ENCODE results near the gene TCF7.

The TCF7 gene

GRCh38 chr5:134088994-134089560 lies 25.4 kb upstream of the TCF7 start:
- DNase-seq (ENCODE audit: low read depth in 2 of 3, low spot score in 2 of 3): no peak

DNA sequence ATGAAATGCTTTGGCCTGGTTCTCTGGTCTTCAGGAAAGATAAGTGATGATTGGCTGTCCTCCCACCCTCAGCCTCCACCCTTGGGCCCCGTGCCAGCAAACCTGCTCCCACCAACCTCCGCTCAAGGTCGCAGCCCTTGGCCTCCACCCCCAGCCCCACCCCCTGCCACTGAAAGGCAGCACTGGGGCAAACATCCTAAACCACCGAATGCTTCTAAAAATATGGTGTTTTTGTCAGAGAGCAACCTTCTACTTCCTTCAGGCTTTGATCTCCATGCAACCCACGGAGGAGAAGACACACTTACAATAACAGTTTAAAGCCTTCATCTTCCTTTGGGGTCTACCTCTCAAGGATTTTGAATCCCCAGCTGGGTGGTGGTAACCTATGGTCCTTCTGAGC lies 24.0 kb upstream of the TCF7 start:
- DNase-seq (ENCODE audit: low read depth in 2 of 3, low spot score in 2 of 3): no peak

GRCh38 chr5:134091626-134092121 lies 22.8 kb upstream of the TCF7 start:
- DNase-seq (ENCODE audit: low read depth in 2 of 3, low spot score in 2 of 3): no peak

DNA sequence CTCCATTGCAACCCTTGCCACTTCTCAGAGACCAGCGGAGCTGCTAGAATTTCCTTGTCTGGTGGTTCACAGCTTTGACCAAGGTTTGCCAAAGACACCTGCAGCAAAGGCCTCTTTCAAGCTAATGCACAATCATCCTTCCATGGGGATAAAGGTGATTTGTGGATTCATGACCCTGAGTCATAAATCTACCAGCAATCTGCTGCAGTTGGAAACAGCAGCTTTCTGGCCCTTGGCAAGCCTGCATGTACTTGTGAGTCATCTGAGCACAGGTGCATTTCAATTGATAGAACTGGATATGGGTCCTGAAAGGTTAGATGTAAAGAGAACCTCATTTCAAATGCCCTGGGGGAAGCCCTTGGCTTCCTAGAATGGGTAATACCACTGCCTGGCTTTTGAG lies 21.6 kb upstream of the TCF7 start:
- no peak for DNase-seq (ENCODE audit: low read depth in 2 of 3, low spot score in 2 of 3)

GRCh38 chr5:134093351-134093750 lies 21.1 kb upstream of the TCF7 start:
- DNase-seq (ENCODE audit: low read depth in 2 of 3, low spot score in 2 of 3): no peak

DNA sequence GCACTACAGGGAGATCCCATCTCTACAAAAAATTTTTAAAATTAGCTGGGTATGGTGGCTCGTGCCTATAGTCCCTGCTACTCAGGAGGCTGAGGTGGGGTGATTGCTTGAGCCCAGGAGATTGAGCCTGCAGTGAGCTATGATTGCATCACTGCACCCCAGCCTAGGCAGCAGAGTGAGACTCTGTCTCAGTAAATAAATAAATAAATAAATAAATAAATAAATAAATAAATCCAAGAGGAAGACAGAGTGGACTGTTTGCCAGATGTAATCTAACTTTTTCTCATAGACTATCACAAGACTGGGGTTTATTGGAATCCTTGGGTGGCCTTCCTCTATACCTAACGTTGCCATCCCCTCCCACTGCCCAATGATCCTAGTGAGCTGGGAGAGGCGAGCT lies 19.2 kb upstream of the TCF7 start:
- DNase-seq (ENCODE audit: low read depth in 2 of 3, low spot score in 2 of 3): no peak

GRCh38 chr5:134095887-134096589 lies 18.4 kb upstream of the TCF7 start:
- DNase-seq (ENCODE audit: low read depth in 2 of 3, low spot score in 2 of 3): no peak

DNA sequence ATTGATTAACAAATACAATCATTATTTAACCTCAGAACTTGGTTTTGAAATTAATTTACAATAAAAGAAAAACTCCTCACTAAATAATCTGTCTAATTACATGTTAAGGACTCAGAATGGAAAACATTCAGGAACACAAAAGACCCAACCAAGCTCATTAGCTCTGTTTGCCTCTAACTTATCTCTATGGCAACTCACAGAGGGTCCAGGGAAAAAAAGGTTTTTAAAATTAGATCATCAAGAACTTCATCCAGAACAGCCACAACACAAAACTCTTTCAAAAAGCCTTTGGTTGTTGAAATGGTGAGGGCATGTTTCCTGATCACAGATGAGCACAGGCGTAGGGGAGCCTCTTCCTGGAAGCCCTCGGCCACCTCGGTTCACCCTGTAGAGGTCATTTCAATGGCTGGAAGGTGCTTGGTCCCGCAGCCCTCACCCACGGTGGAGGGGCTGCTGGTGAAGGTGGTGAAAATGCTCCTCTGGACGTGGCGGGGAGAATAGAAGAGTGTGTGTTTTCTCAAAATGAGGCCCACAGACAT lies 17.2 kb upstream of the TCF7 start:
- DNase-seq (ENCODE audit: low read depth in 2 of 3, low spot score in 2 of 3): no peak

DNA sequence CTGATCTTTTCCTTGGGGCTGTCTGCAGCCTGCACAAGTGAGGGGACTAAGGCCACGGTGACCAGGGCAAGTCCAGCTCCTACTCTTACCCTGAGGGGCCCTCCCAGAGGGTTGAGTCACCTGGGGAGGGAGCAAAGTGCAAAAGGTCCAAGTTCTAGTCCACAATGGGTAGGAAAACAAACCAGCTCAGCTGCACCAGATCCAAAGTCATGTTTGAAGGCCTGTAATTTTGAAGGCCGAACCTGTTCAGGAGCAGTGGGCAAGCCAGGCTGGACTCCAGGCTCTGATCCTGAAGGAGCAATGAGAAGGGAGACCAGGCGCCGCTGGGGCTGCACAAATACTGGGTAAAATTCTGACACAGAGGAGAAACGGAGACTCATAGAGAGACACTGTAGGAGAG lies 15.8 kb upstream of the TCF7 start:
- DNase-seq (ENCODE audit: low read depth in 2 of 3, low spot score in 2 of 3): no peak

GRCh38 chr5:134099288-134099872 lies 15.1 kb upstream of the TCF7 start:
- no peak for DNase-seq (ENCODE audit: low read depth in 2 of 3, low spot score in 2 of 3)

DNA sequence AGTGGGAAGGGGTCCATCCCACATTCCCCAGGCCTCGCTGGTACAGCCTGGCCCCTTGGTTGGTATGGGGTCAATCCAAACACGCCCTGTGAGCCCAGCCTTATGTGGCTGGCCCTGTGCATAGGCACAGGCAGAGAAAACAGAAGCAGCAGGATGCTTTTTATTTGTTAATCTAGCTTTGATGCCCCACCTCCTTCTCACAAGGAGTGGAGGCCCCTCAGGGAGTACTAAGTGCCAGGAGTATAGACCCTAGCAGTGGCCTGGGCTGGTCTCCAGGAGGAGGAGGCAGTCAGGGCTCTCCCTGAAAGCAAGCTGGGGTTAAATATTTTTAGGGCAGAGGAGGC lies 14.6 kb upstream of the TCF7 start:
- DNase-seq (ENCODE audit: low read depth in 2 of 3, low spot score in 2 of 3): no peak

DNA sequence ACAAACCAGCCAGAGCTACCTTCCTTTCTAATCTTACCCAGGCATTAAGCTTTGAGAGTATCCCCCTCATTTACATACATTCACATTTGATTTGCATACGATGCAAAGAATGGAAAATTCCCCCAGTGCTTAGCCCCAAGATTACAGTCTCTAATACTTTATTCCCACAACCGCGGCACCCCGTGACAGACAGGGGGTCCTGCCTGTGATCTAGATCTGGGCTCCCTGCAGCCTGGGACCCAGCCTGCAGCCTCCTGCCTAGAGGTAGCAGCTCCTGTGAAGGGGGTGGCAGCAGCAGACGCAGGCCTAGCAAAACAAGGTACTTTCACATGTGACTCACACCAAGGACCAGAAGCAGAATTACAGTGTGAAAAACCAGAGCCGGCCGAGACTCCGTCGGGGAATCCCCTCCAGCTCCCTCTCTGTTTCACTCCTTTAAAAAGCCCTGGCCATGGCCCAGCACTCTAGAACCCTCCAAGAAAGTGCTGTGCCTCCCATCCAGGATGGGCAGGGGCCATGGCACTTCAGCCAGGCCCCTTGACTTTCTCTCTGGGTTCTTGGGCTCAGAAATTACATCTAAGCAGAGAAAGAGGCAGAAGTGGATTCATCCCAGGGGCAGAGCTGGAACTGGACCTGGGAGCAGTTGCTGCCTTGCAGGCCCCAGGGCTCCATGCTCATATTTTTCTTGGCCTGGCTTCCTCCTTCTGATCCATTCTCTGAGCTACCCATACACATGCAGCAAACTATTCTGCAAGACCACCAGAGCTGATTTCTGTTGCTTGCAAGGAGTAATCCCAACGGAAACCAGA lies 14.0 kb upstream of the TCF7 start:
- peak in 2 of 3 experiments; percentile 63 to 74 for DNase-seq (ENCODE audit: low read depth in 2 of 3, low spot score in 2 of 3)

DNA sequence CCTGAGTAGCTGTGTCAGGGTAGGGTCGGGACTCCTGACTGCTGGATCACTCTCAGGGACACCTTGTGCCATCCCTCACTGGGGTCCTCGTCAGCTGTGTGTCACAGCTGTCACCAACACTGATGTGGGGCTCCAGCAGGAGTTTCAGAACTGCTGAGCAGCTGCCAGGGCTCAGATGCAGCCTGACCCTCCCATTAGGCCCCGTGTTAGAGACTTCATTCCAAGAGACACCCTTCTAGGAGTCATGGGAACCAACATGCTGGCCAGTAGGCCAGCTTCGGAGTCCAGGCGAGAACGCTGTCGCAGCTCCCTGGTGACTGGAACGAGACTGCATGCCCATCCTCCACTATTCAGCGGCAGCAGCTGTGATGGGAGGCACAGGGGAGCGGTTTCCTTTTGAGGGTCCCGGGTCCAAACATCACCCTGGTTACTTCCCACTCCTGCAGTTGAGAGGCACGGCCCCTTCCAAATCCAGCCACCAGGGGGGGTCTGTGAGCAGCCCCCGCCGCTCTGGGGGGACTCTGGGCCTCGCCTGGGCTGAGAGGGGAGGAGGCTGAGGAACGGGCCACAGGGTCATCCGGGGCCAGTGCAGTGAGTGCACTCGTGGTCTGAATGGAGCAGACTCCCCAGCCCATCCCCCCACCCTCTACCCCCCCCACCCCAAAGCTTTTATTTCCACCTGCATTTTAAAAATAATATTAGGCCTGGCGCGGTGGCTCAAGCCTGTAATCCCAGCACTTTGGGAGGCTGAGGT lies 12.6 kb upstream of the TCF7 start:
- DNase-seq (ENCODE audit: low read depth in 2 of 3, low spot score in 2 of 3): peak; percentile 59 to 83 (median 74)

GRCh38 chr5:134103397-134103796 lies 11.1 kb upstream of the TCF7 start:
- no peak for DNase-seq (ENCODE audit: low read depth in 2 of 3, low spot score in 2 of 3)

DNA sequence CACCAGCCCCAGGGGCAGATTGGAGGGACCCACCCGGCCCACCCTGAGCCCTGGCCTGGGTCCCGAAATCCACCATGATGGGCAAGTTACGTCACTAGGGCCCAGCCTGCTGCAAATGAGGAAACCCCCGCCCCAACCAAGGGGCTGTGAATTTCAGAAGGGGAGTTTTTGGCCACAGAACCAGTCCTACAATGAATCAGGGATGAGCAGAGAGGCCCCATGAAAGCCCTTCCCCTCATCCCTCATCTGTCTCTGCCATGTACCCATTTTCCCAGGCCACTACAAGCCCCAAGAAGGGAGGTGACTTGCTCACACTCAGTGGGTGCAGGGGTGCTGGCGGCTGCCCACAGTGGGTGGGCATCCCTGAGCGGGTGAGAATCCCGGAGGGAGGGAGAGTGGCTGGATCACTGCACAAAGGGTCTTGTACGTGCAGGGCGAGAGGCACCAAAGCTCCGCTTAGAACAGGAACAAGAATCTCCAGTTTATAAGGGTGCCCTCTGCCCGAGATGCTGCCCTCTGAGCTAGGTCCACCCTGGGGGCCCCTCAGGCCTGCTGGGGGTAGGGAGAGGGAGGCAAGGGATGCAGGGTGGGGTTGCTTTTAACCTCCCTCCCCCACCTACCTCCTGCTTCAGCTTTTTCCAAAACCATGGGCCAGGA lies 10.4 kb upstream of the TCF7 start:
- DNase-seq (ENCODE audit: low read depth in 2 of 3, low spot score in 2 of 3): no peak

DNA sequence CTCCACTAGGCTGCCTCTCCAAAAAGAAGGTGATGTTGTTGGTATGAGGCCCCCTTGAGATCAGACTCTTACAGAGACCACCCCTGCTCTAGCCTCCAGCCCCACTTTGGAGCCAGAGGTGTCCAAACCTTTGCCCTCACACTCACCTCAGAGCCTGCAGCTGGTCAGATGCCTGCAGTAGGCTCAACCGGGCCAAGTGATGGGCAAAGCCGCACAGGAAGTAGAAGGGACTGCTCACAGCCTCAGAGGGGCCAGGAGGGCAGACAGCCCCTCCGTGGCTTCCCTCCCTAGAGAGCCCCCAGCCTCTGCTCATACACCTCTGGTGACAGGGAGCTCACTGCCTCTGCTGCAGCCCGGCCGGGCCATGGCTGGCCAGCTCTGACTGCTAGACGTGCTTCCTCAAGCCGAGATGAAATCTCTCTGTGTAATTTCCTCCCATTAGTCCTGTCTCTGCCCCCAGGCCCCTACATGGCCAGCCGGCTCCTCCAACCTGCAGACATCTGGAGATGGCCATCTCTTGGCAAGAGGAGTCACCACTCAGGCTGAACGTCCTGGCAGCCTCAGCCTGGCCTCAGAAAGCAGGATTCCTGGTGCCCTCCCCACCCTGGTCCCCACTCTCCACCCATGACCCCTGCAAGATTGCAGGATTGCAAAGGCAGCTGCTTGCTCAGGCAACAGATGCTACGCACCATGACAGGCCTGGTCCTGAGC lies 7.3 kb upstream of the TCF7 start:
- DNase-seq (ENCODE audit: low read depth in 2 of 3, low spot score in 2 of 3): no peak

GRCh38 chr5:134107779-134108178 lies 6.7 kb upstream of the TCF7 start:
- no peak for DNase-seq (ENCODE audit: low read depth in 2 of 3, low spot score in 2 of 3)

DNA sequence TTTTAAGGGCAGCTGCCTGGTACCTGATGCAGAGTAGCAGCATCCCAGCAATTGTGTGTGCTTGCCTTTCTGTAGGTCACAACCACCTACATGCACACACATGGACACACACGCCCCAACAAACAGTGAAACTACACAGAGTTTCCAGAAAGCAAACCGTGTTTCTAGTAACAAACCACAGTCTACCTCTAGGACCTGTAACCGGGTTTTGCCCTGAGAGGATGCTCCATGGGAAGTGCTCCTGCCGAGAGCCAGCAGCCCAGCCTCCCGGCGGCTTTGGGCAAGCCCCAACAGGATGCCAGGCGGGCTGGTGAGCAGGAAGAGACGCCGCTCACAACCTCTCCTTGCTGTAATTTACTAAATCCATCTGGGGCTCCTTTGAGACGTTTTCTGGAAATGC lies 4.1 kb upstream of the TCF7 start:
- no peak for DNase-seq (ENCODE audit: low read depth in 2 of 3, low spot score in 2 of 3)

- no peak for DNase-seq (ENCODE audit: low read depth in 2 of 3, low spot score in 2 of 3)
Observed at GRCh38 chr5:134111741-134112647, 2.5 kb upstream of the TCF7 start.

Data from activated CD8-positive, alpha-beta memory T cell treated with anti-CD3 and anti-CD28 coated beads for 48 hours (primary cell).